ENCODE results near the gene CUTA. TPM values are rescaled to one million over a fixed set of nuclear protein-coding genes. Genes with fewer than 3 reads are reported as not detected.

CUTA gene
- total RNA-seq, 2 donors from 2014 or later: 107 to 110 TPM

DNA sequence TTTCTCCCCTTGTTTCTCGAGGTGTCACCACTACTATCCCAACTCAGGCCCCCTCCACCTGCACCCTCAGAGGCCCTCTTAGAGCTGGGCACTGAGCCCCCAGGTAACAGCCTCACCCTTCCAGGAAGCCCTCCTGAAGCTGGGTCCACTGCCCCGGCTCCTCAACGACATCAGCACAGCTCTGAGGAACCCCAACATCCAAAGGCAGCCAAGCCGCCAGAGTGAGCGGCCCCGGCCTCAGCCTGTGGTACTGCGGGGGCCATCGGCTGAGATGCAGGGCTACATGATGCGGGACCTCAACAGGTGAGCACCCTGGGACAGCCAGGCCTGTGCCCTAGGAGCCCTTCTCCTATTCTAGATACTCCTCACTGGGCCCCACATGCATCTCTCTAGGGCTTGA, 23.6 kb upstream of the CUTA start:
- intact Hi-C loops (cut with DNase I): no loop called here
- no peak for DNase-seq (ENCODE audit: low spot score)

DNA sequence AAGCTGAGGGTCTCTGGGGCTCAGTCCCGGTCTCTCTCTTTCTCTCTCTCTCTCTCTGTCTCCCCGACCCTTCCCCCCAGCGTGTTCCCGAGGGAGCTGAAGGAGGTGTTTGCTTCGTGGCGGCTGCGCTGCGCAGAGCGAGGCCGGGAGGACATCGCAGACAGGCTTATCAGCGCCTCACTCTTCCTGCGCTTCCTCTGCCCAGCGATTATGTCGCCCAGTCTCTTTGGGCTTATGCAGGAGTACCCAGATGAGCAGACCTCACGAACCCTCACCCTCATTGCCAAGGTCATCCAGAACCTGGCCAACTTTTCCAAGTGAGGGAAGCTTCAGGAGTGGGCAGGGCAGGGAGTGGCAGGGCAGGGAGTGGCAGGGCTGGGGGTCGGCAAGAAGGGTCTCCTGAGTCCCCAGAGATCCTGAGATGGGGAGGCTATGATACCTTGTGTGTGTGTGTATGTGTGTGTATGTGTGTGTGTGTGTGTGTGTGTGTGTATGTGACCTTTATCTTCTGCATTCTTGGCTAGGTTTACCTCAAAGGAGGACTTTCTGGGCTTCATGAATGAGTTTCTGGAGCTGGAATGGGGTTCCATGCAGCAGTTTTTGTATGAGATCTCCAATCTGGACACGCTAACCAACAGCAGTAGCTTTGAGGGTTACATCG, 22.9 kb upstream of the CUTA start:
- intact Hi-C loops (cut with DNase I): no loop called here
- DNase-seq (ENCODE audit: low spot score): no peak

DNA sequence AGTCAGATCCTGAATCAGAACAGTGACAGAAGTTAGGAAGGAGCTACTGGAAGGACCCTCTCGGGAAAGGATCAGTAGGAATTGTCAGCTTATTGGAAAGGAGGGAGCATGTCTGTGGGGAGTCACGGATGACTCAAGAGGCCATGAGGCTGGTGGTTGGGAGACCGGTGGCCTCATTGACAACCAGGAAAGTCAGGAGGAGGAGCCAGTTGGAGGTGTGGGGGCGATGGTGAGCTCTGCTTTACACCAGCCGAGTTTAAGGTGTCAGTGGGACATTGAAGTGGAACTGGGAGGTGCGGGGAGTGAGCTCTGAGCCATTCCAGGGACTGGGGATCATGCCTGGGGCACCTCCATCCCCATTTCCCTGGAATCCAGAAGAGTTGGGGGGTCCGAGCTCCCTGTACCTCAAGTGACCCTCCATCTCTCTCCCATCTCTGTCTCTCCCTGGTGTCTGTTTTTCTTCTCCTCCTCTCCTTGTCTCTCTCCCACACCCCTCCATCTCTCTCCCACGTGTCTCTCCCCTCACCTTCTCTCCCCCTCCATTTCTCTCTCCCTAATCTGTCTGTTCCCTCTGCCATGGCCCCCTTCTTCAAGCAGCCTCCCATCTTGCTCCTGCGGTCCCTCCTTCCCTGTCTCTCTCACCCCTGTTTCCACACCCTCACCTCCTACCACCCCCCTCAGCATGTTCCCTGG, 22.2 kb upstream of the CUTA start:
- no peak for DNase-seq (ENCODE audit: low spot score)
- intact Hi-C loops (cut with DNase I): no loop called here

- intact Hi-C loops (cut with DNase I): no loop called here
- DNase-seq (ENCODE audit: low spot score): no peak
Observed at GRCh38 chr6:33438978-33439594, 21.2 kb upstream of the CUTA start.

DNA sequence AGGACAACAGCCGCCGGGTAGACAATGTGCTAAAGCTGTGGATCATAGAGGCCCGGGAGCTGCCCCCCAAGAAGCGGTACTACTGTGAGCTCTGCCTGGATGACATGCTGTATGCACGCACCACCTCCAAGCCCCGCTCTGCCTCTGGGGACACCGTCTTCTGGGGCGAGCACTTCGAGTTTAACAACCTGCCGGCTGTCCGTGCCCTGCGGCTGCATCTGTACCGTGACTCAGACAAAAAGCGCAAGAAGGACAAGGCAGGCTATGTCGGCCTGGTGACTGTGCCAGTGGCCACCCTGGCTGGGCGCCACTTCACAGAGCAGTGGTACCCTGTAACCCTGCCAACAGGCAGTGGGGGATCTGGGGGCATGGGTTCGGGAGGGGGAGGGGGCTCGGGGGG, 19.8 kb upstream of the CUTA start:
- intact Hi-C loops (cut with DNase I): no loop called here
- DNase-seq (ENCODE audit: low spot score): no peak

- intact Hi-C loops (cut with DNase I): no loop called here
- DNase-seq (ENCODE audit: low spot score): no peak
Observed at GRCh38 chr6:33434961-33435360, 17.1 kb upstream of the CUTA start.

DNA sequence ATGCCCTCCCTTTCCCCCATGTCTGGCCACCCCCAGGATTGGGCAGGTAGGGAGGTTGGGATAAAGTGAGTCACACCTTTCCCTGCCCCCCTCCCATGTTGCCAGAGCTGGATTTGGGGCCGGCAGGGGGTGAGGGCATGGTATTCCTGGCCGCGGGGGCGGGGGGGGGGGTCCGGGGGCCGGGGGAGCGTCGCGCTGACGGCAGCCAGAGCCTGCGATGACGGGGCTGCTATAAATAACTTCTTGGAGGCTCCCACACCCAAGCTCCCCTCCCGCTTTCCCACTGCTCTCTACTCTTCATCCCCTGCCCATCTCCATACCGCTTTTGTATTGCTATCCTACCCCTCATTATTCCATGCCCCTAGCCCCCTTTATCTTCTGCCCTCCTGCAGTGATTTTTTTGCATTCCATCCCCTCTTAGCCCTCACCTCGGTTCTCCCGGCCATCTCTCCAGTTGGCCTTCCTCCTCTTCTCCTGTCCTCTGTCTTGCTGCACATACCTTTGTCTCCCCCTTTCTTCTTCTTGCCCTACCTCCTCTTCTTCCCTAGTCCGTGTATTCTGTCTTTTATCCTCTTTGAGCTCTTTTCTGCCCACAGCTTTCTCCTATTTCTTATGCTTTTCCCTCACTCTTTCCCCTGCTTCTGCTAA, 15.8 kb upstream of the CUTA start:
- intact Hi-C loops (cut with DNase I): no loop called here
- no peak for DNase-seq (ENCODE audit: low spot score)

GRCh38 chr6:33433001-33433543, 15.2 kb upstream of the CUTA start:
- intact Hi-C loops (cut with DNase I): no loop called here
- no peak for DNase-seq (ENCODE audit: low spot score)

DNA sequence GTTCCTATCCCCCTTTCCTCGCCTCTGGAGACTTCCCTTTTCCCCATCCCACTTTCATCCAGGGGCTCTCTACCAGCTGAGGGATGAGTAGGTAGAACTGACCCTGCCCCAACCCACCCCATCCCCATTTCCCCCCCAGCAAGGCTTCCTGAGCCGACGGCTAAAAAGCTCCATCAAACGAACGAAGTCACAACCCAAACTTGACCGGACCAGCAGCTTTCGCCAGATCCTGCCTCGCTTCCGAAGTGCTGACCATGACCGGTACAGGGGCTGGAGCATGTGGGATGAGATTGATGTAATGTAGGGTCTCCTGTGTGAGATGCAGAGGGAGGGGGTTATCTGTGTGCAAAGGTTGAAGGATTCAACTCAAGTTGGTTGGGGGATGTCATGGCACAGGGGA, 14.6 kb upstream of the CUTA start:
- no peak for DNase-seq (ENCODE audit: low spot score)
- intact Hi-C loops (cut with DNase I): no loop called here

GRCh38 chr6:33431880-33432541, 14.1 kb upstream of the CUTA start:
- intact Hi-C loops (cut with DNase I): no loop called here
- DNase-seq (ENCODE audit: low spot score): no peak

- intact Hi-C loops (cut with DNase I): no loop called here
- DNase-seq (ENCODE audit: low spot score): peak; percentile 92
Observed at GRCh38 chr6:33430991-33431879, 13.3 kb upstream of the CUTA start.

- intact Hi-C loops (cut with DNase I): no loop called here
- DNase-seq (ENCODE audit: low spot score): no peak
Observed at GRCh38 chr6:33430334-33430733, 12.4 kb upstream of the CUTA start.

GRCh38 chr6:33429750-33430052, 11.8 kb upstream of the CUTA start:
- intact Hi-C loops (cut with DNase I): loop anchor here in 1 of 2 donors (1.0 kb wide), 1 partner anchor 27 kb away; no protein-coding TSS in a partner anchor
- no peak for DNase-seq (ENCODE audit: low spot score)

GRCh38 chr6:33428966-33429749, 11.3 kb upstream of the CUTA start:
- intact Hi-C loops (cut with DNase I): loop anchor here in 1 of 2 donors (1.0 kb wide), 1 partner anchor 27 kb away; no protein-coding TSS in a partner anchor
- DNase-seq (ENCODE audit: low spot score): no peak

- peak; percentile 85 for DNase-seq (ENCODE audit: low spot score)
- intact Hi-C loops (cut with DNase I): no loop called here
Observed at GRCh38 chr6:33428224-33428965, 10.5 kb upstream of the CUTA start.

- peak; percentile 84 for DNase-seq (ENCODE audit: low spot score)
- intact Hi-C loops (cut with DNase I): no loop called here
Observed at GRCh38 chr6:33427585-33428223, 9.8 kb upstream of the CUTA start.
